HG03139 (cell line): ENCODE results near the gene EMB.
A peak's percentile ranks its signal among the peaks of the same experiment; 100 is the strongest.
"Not testable (repeated sequence)": the region's sequence is repeated elsewhere in the genome, so short reads cannot be mapped to it uniquely, and the experiment has no call there.

ENCODE experiments used
- ATAC-seq: cut with Tn5 transposase; IDR thresholded peaks from one replicate; pipeline ENCODE4 v1.9.1; 2021; ENCODE audit not compliant: unreplicated experiment

Gene EMB

GRCh38 chr5:50423100-50423799 lies 17.8 kb downstream of the EMB start:
- ATAC-seq = not testable (repeated sequence)

GRCh38 chr5:50421184-50421950 lies 19.7 kb downstream of the EMB start:
- not testable (repeated sequence) for ATAC-seq

GRCh38 chr5:50420343-50420935 lies 20.6 kb downstream of the EMB start:
- no peak for ATAC-seq

- not testable (repeated sequence) for ATAC-seq
Measured at GRCh38 chr5:50419656-50420055, 21.4 kb downstream of the EMB start.

- ATAC-seq = peak; percentile 15
Measured at GRCh38 chr5:50416637-50417036, 24.5 kb downstream of the EMB start.

GRCh38 chr5:50415912-50416311 lies 25.2 kb downstream of the EMB start:
- ATAC-seq = peak; percentile 85

GRCh38 chr5:50410932-50411331 lies 30.2 kb downstream of the EMB start:
- not testable (repeated sequence) for ATAC-seq

- no peak for ATAC-seq
Measured at GRCh38 chr5:50406877-50407276, 34.2 kb downstream of the EMB start.

- ATAC-seq = no peak
Measured at GRCh38 chr5:50401336-50401735, 39.8 kb downstream of the EMB start.

GRCh38 chr5:50393925-50394609 lies 47.0 kb downstream of the EMB start:
- not testable (repeated sequence) for ATAC-seq

GRCh38 chr5:50392289-50392688 lies 48.8 kb downstream of the EMB start:
- not testable (repeated sequence) for ATAC-seq

- not testable (repeated sequence) for ATAC-seq
Measured at GRCh38 chr5:50384381-50384780, 56.7 kb downstream of the EMB start.

- not testable (repeated sequence) for ATAC-seq
Measured at GRCh38 chr5:50376696-50377095, 64.4 kb downstream of the EMB start.

GRCh38 chr5:50369287-50370033 lies 71.6 kb downstream of the EMB start:
- ATAC-seq = not testable (repeated sequence)

- ATAC-seq = no peak
Measured at GRCh38 chr5:50365426-50366251, 75.4 kb downstream of the EMB start.

GRCh38 chr5:50364535-50365309 lies 76.4 kb downstream of the EMB start:
- not testable (repeated sequence) for ATAC-seq

GRCh38 chr5:50359187-50359586 lies 81.9 kb downstream of the EMB start:
- ATAC-seq = no peak

GRCh38 chr5:50352382-50352781 lies 88.7 kb downstream of the EMB start:
- no peak for ATAC-seq
